Immature natural killer cell (primary cell): Measurements from ENCODE around the gene DSCAML1. TPM values are rescaled to one million over a fixed set of nuclear protein-coding genes. Genes with fewer than 3 reads are reported as not detected.

Experiments
- DNase-seq, 3 donors: peaks; one replicate each; pipeline ENCODE4 v3.0.0; 2022; ENCODE audit warnings: mixed read lengths in 1 of 3
- H3K27ac Mint-ChIP-seq, 6 donors: one replicate each; pipeline ENCODE4 v1.8.0; 2020; ENCODE audit warnings: mixed read lengths in 6 of 6, mild to moderate bottlenecking in 5 of 6, inconsistent platforms in 4 of 6, moderate library complexity in 3 of 6
- H3K27me3 Mint-ChIP-seq, 3 donors: one replicate each; pipeline ENCODE4 v1.8.0; 2020 to 2021; ENCODE audit warnings: low read depth in 3 of 3, mild to moderate bottlenecking in 3 of 3, mixed read lengths in 3 of 3, moderate library complexity in 3 of 3, inconsistent platforms in 1 of 3
- H3K36me3 Mint-ChIP-seq, 3 donors: one replicate each; pipeline ENCODE4 v1.8.0; 2020; ENCODE audit warnings: mixed read lengths in 3 of 3, inconsistent platforms in 2 of 3, mild to moderate bottlenecking in 2 of 3
- H3K4me1 Mint-ChIP-seq, 2 donors: one replicate each; pipeline ENCODE4 v1.8.0; 2020; ENCODE audit warnings: inconsistent platforms in 2 of 2, mild to moderate bottlenecking in 2 of 2, mixed read lengths in 2 of 2, moderate library complexity in 1 of 2
- H3K4me3 Mint-ChIP-seq, 5 donors: one replicate each; pipeline ENCODE4 v1.8.0; 2020; ENCODE audit warnings: mild to moderate bottlenecking in 5 of 5, mixed read lengths in 5 of 5, inconsistent platforms in 3 of 5, moderate library complexity in 3 of 5
- H3K9me3 Mint-ChIP-seq, 6 donors: one replicate each; pipeline ENCODE4 v1.8.0; 2020; ENCODE audit warnings: mild to moderate bottlenecking in 6 of 6, mixed read lengths in 6 of 6, inconsistent platforms in 4 of 6, moderate library complexity in 3 of 6
- polyA plus RNA-seq, 3 donors: library from polyadenylated mRNA; unstranded; fragments of 300-500 nt; fragmentation: Illumina TruSeq; gene quantifications; one replicate each; pipeline ENCODE4 v1.2.3, GENCODE V29; 2021

Gene DSCAML1
- polyA plus RNA-seq, 3 donors from 2014 or later = not detected

DNA sequence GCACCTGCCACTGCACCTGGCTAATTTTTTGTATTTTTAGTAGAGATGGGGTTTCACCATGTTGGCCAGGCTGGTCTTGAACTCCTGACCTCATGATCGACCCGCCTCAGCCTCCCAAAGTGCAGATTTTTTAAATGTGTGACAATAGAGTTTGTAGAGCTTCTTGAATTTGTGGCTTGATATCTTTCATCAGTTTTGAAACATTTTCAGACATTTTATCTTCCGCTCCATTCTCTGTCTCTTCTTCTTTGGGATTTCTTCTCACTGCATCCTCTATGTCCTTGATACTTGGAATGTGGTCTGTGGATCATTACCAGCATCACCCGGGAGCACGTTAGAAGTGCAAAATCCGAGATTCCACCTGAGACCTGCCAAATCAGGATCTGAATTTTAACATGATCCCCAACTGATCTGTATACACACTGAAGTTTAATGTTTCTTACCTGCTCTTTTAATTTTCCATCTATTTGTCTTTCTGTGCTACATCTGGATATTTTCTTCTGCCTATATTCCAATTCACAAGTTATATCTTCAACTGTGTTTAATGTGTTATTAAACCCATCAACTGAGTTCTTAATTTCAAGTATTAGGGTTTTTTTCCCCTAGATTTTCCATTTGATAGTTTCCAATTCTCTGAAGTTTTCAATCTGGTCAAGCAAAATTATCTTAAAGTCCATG, 343.0 kb downstream of the DSCAML1 start:
- Mint-ChIP-seq H3K9me3 (peaks cover 0 to 10% (median 0%) of the 10 kb centered on the region in 6 donors), H3K27ac (no peak overlapping the region), H3K27me3 (peaks cover 2 to 10% (median 6%) of the 10 kb centered on the region in 3 donors), H3K4me1 (no peaks in the 10 kb centered on the region), H3K4me3 (no peak overlapping the region), H3K36me3 (peaks cover 0 to 5% (median 0%) of the 10 kb centered on the region in 3 donors)
- no peak for DNase-seq

- Mint-ChIP-seq H3K36me3 (peaks cover 0 to under 1% (median 0%) of the 10 kb centered on the region in 3 donors), H3K4me3 (no peak overlapping the region), H3K27me3 (peaks cover 5 to 9% (median 5%) of the 10 kb centered on the region in 3 donors), H3K27ac (no peak overlapping the region), H3K9me3 (peaks cover 0 to 5% (median 0%) of the 10 kb centered on the region in 6 donors), H3K4me1 (no peaks in the 10 kb centered on the region)
- DNase-seq = no peak
Measured at GRCh38 chr11:117449111-117449693, 347.8 kb downstream of the DSCAML1 start.

GRCh38 chr11:117444711-117445658, 352.0 kb downstream of the DSCAML1 start:
- Mint-ChIP-seq H3K27ac (no peak overlapping the region), H3K4me3 (no peak overlapping the region), H3K36me3 (no peaks in the 10 kb centered on the region), H3K4me1 (no peaks in the 10 kb centered on the region), H3K27me3 (peaks cover 2 to 11% (median 6%) of the 10 kb centered on the region in 3 donors), H3K9me3 (peaks cover 0 to 2% (median 0%) of the 10 kb centered on the region in 6 donors)
- no peak for DNase-seq

DNA sequence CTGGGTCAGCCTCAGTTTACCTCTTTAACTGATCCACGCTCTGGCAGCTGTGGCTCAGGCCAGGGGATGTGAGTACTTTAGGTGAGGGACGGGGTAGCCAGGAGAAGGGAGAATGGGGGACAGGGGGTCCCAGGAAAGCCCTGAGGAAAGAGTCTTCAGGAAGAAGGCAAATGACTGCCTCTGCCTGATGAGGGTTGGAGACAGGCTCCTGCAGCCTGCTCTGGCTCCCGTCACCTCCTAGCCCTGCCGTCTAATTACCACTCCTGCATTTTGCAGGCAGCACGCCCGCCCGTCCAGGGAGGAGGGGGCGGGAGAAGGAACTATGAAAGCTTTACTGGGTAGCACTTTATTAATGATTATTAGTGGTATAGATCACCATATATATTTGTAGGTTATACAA, 352.8 kb downstream of the DSCAML1 start:
- Mint-ChIP-seq H3K9me3 (peaks cover 0 to 2% (median 0%) of the 10 kb centered on the region in 6 donors), H3K27me3 (peaks cover 2 to 11% (median 6%) of the 10 kb centered on the region in 3 donors), H3K4me3 (no peak overlapping the region), H3K4me1 (no peaks in the 10 kb centered on the region), H3K36me3 (no peaks in the 10 kb centered on the region), H3K27ac (no peak overlapping the region)
- DNase-seq = no peak

GRCh38 chr11:117443266-117444186, 353.5 kb downstream of the DSCAML1 start:
- H3K27ac Mint-ChIP-seq = no peak overlapping the region

GRCh38 chr11:117442869-117443239, 354.2 kb downstream of the DSCAML1 start:
- Mint-ChIP-seq H3K4me3 (no peak overlapping the region), H3K36me3 (no peaks in the 10 kb centered on the region), H3K9me3 (peaks cover 0 to 2% (median 0%) of the 10 kb centered on the region in 6 donors), H3K27ac (no peak overlapping the region), H3K27me3 (peaks cover 0 to 11% (median 6%) of the 10 kb centered on the region in 3 donors), H3K4me1 (no peaks in the 10 kb centered on the region)
- DNase-seq = no peak

More at GRCh38 chr11:117443266-117444186, 353.5 kb downstream of the DSCAML1 start:
- peaks cover 0 to 11% (median 6%) of the 10 kb centered on the region in 3 donors for H3K27me3 Mint-ChIP-seq
- peaks cover 0 to 2% (median 0%) of the 10 kb centered on the region in 6 donors for H3K9me3 Mint-ChIP-seq
- no peaks in the 10 kb centered on the region for H3K36me3 Mint-ChIP-seq
- no peak for DNase-seq
- no peaks in the 10 kb centered on the region for H3K4me1 Mint-ChIP-seq
- H3K4me3 Mint-ChIP-seq = no peak overlapping the region

DNA sequence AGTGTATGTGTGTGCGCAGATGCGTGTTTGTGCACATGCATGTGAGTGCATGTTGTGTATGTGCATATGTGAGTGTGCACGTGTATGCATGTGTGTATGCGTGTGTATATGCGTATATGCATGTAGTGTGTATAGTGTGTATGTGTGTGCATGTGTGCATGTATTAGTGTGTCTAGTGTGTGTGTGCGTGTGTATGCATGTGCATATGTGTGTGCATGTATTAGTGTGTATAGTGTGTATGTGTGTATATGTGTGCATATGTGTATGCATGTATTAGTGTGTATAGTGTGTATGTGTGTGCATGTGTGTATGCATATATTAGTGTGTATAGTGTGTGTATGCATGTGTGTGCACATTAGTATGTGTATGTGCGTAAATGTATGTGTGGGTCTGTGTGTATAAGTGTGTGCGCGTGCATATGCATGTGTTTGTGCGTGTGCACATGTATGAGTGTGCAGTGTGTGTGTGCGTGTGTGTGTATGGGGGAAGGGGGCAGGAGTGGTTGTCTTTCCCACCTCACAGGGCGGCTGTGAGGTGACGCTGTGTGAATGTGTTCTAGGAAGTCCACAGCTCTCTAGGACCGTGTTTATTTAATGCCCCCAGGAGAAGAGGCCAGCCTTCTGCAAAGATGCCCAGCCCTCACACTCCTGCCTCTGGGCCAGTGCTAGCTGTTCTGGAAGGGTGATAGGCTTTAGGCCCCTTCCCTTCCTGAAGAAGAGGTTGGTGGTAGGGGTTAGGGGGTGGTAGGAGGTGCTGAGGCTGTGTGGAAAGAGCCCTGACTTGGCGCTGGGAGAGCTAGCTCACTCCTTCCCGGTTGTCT, 354.8 kb downstream of the DSCAML1 start:
- H3K4me1 Mint-ChIP-seq = no peaks in the 10 kb centered on the region

DNA sequence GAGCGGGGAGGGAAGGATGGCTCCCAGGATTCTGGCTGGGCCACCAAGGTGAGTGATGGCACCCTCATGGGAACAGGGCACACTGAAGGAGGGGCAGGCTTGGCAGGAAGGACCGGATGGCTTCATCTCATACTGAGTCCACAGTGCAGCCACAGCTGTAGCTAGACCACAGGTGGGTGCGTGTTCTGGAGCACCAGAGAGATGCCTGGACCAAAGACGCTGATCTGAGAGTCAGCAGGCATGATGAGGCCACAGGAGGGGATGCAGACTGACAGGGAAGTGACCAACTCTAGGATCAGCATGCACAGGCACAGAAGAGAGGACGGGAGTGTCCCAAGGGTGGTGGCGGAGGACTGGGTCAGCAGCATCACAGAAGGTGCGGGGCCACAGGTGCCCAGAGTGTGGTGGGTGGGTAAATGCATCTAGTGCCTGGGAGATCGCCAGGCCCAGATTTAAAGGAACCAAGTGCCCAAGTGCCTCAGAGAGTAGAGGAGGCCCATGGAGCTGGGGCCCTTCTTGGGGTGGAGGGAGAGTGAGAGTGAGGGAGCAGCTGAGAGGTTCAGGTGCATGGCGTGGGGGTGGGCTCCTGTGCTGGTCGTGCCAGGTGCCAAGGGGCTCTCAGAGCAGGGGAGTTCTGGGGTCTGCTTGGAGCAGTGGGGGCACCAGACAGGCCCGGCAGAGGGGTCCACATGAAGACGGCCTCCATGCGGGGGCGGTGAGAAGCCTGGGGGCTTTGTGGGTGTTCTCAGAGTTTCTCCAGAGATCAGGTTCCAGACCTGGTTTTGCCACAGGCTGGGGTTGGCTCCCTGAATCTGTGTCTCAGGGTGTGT, 355.7 kb downstream of the DSCAML1 start:
- Mint-ChIP-seq H3K36me3 (no peaks in the 10 kb centered on the region), H3K4me3 (no peak overlapping the region), H3K27ac (no peak overlapping the region), H3K4me1 (no peaks in the 10 kb centered on the region), H3K9me3 (peaks cover 0 to 2% (median 0%) of the 10 kb centered on the region in 6 donors), H3K27me3 (peaks cover 0 to 19% (median 6%) of the 10 kb centered on the region in 3 donors)
- DNase-seq = no peak

More for the DNA sequence above, 354.8 kb downstream of the DSCAML1 start:
- H3K36me3 Mint-ChIP-seq = no peaks in the 10 kb centered on the region
- no peak overlapping the region for H3K27ac Mint-ChIP-seq
- H3K4me3 Mint-ChIP-seq = no peak overlapping the region
- peaks cover 0 to 11% (median 6%) of the 10 kb centered on the region in 3 donors for H3K27me3 Mint-ChIP-seq
- H3K9me3 Mint-ChIP-seq = peaks cover 0 to 2% (median 0%) of the 10 kb centered on the region in 6 donors
- no peak for DNase-seq

GRCh38 chr11:117440258-117440657, 356.8 kb downstream of the DSCAML1 start:
- peaks cover 4 to 16% (median 6%) of the 10 kb centered on the region in 3 donors for H3K27me3 Mint-ChIP-seq

GRCh38 chr11:117439256-117439655, 357.8 kb downstream of the DSCAML1 start:
- peaks cover 4 to 16% (median 4%) of the 10 kb centered on the region in 3 donors for H3K27me3 Mint-ChIP-seq
- DNase-seq = no peak
- no peak overlapping the region for H3K4me3 Mint-ChIP-seq
- H3K9me3 Mint-ChIP-seq = peaks cover 0 to 2% (median 0%) of the 10 kb centered on the region in 6 donors
- no peak overlapping the region for H3K27ac Mint-ChIP-seq
- no peaks in the 10 kb centered on the region for H3K4me1 Mint-ChIP-seq
- no peaks in the 10 kb centered on the region for H3K36me3 Mint-ChIP-seq

More at GRCh38 chr11:117440258-117440657, 356.8 kb downstream of the DSCAML1 start:
- no peak for DNase-seq
- peaks cover 0 to 2% (median 0%) of the 10 kb centered on the region in 6 donors for H3K9me3 Mint-ChIP-seq
- H3K27ac Mint-ChIP-seq = no peak overlapping the region
- no peaks in the 10 kb centered on the region for H3K4me1 Mint-ChIP-seq
- no peak overlapping the region for H3K4me3 Mint-ChIP-seq
- no peaks in the 10 kb centered on the region for H3K36me3 Mint-ChIP-seq

- Mint-ChIP-seq H3K27me3 (peaks cover 2 to 16% (median 4%) of the 10 kb centered on the region in 3 donors), H3K9me3 (peaks cover 0 to 2% (median 0%) of the 10 kb centered on the region in 6 donors), H3K4me3 (no peak overlapping the region), H3K36me3 (no peaks in the 10 kb centered on the region), H3K27ac (no peak overlapping the region), H3K4me1 (no peaks in the 10 kb centered on the region)
- no peak for DNase-seq
Measured at GRCh38 chr11:117438371-117439000, 358.5 kb downstream of the DSCAML1 start.
